DOHH2 (cell line): ENCODE measurements around the gene SEPTIN7.

Experiments
- H3F3A ChIP-seq: fragments of 200-600 bp; sonication (generic), shearing (Covaris generic); 2 replicates; pipeline ENCODE4 v1.6.0; 2016; ENCODE audit warnings: antibody characterized with exemption, mild to moderate bottlenecking; ENCODE audit not compliant: control insufficient read depth, insufficient read depth
- H3K27ac ChIP-seq: fragments of 200-600 bp; sonication (generic); 2 replicates; pipeline ENCODE4 v1.5.1; 2014; ENCODE audit warnings: low read depth, mild to moderate bottlenecking, low read length, moderate library complexity
- H3K27me3 ChIP-seq: fragments of 200-600 bp; sonication (generic); 2 replicates; pipeline ENCODE4 v1.6.1; 2014; ENCODE audit warnings: mild to moderate bottlenecking, low read length, mixed read lengths; ENCODE audit not compliant: control insufficient read depth
- H3K36me3 ChIP-seq: fragments of 200-600 bp; sonication (generic); 2 replicates; pipeline ENCODE4 v1.6.1; 2014; ENCODE audit warnings: mild to moderate bottlenecking, low read length, moderate library complexity, mixed read lengths; ENCODE audit not compliant: control insufficient read depth
- H3K4me1 ChIP-seq: fragments of 200-600 bp; sonication (generic); 2 replicates; pipeline ENCODE4 v1.6.1; 2014; ENCODE audit warnings: mild to moderate bottlenecking, low read length, mixed read lengths; ENCODE audit not compliant: control insufficient read depth
- H3K4me2 ChIP-seq: fragments of 200-600 bp; sonication (generic); 2 replicates; pipeline ENCODE4 v1.6.0; 2014; ENCODE audit warnings: mild to moderate bottlenecking, low read length, moderate library complexity
- H3K4me3 ChIP-seq: fragments of 200-600 bp; sonication (generic); 2 replicates; pipeline ENCODE4 v1.5.1; 2014; ENCODE audit warnings: mild to moderate bottlenecking, low read length, mixed read lengths
- H3K79me2 ChIP-seq: fragments of 200-600 bp; sonication (generic); 2 replicates; pipeline ENCODE4 v1.6.1; 2014; ENCODE audit warnings: mild to moderate bottlenecking, low read length, mixed read lengths; ENCODE audit not compliant: control insufficient read depth
- H3K9me2 ChIP-seq: fragments of 200-600 bp; sonication (generic); replicated peaks from 2 replicates; pipeline ENCODE4 v1.6.1; 2014; ENCODE audit warnings: mild to moderate bottlenecking, low read length, mixed read lengths; ENCODE audit not compliant: control insufficient read depth
- H3K9me3 ChIP-seq: fragments of 200-600 bp; sonication (generic); 2 replicates; pipeline ENCODE4 v1.6.1; 2014; ENCODE audit warnings: antibody characterized with exemption, low read length, mixed read lengths; ENCODE audit not compliant: control insufficient read depth, insufficient read depth
- H4K20me1 ChIP-seq: fragments of 200-600 bp; sonication (generic); 2 replicates; pipeline ENCODE4 v1.6.0; 2014; ENCODE audit warnings: low read depth, mild to moderate bottlenecking, antibody characterized with exemption, low read length, moderate library complexity; ENCODE audit not compliant: control insufficient read depth, insufficient read depth
- CTCF ChIP-seq: fragments of 200-600 bp; sonication (generic); IDR thresholded peaks from one replicate; pipeline ENCODE4 v1.5.1; 2014; ENCODE audit warnings: antibody characterized with exemption, mild to moderate bottlenecking, low read depth, low read length; ENCODE audit not compliant: poor library complexity, severe bottlenecking
- EZH2phosphoT487 ChIP-seq: fragments of 200-600 bp; sonication (generic); IDR thresholded peaks from 2 replicates; pipeline ENCODE4 v1.6.1; 2017; ENCODE audit warnings: borderline replicate concordance, mild to moderate bottlenecking, antibody characterized with exemption, low read length, moderate library complexity, mixed read lengths

The SEPTIN7 gene

DNA sequence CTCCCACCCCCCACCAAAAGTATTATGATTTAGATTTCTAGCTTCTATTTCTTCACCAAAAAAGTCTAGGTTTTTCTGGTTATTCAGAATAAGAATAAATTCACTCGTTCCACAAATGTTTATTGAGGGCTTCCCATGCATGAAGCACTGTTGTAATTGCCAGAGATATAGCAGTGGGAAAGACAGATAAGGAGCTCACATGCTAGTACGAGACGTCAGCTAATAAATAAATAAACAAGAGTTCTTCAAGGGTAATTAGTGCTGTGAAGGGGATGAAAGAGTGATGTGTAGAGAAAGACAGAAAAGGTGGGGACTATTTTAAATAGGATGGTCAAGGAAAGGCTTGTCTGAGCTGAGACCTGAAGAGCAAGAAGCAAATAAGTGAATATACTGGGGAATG is 38.1 kb upstream of the SEPTIN7 start:
- Histone ChIP-seq H4K20me1 (no peaks in the 10 kb centered on the region), H3K9me2 (no peaks in the 10 kb centered on the region), H3K4me1 (peaks cover 6% of the 10 kb centered on the region; the same call in 1 of the 2 replicates), H3F3A (peaks cover 2% of the 10 kb centered on the region; the same call in 1 of the 2 replicates), H3K27ac (no peak overlapping the region), H3K79me2 (no peaks in the 10 kb centered on the region), H3K4me2 (no peak overlapping the region), H3K36me3 (no peaks in the 10 kb centered on the region), H3K27me3 (no peaks in the 10 kb centered on the region), H3K4me3 (no peak overlapping the region), H3K9me3 (no peaks in the 10 kb centered on the region)
- no peak for TF ChIP-seq CTCF
- TF ChIP-seq EZH2phosphoT487: no peak

GRCh38 chr7:35768346-35768745 is 32.5 kb upstream of the SEPTIN7 start:
- Histone ChIP-seq H3F3A (no peaks in the 10 kb centered on the region), H4K20me1 (no peaks in the 10 kb centered on the region), H3K79me2 (no peaks in the 10 kb centered on the region), H3K4me3 (no peak overlapping the region), H3K4me2 (no peak overlapping the region), H3K36me3 (no peaks in the 10 kb centered on the region), H3K9me2 (no peaks in the 10 kb centered on the region), H3K27me3 (no peaks in the 10 kb centered on the region), H3K9me3 (peaks cover 5% of the 10 kb centered on the region; the same call in 1 of the 2 replicates), H3K27ac (no peak overlapping the region), H3K4me1 (peaks cover 5% of the 10 kb centered on the region)
- TF ChIP-seq CTCF (no peak), EZH2phosphoT487 (no peak)

DNA sequence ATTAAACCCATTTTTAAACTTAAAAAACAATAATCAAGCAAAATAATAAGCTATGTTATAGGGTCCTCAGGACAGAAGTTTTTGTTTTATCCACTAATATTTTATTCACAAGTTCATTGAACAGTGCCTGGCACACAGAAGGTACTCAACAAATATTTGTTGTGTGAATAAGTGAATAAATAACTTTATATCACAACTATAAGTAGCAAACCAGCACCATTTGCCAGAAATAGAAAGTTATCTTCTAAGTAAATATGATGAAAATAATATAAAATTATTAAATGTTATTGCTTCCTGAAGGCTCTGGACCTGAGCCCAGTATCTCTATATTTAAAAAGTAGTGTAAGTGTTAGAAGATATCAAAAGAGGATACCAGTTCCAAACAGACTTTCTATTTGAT is 29.1 kb upstream of the SEPTIN7 start:
- Histone ChIP-seq H3K27ac (no peak overlapping the region), H3F3A (no peaks in the 10 kb centered on the region), H3K4me2 (no peak overlapping the region), H3K79me2 (no peaks in the 10 kb centered on the region), H3K4me3 (no peak overlapping the region), H3K9me3 (peaks cover 5% of the 10 kb centered on the region; the same call in 1 of the 2 replicates), H3K4me1 (peaks cover 5% of the 10 kb centered on the region), H4K20me1 (no peaks in the 10 kb centered on the region), H3K9me2 (no peaks in the 10 kb centered on the region), H3K27me3 (no peaks in the 10 kb centered on the region), H3K36me3 (no peaks in the 10 kb centered on the region)
- no peak for TF ChIP-seq EZH2phosphoT487
- TF ChIP-seq CTCF: no peak
